GM21381 (cell line): ENCODE data around the gene EMC6.
"Not testable (repeated sequence)": the region's sequence is repeated elsewhere in the genome, so short reads cannot be mapped to it uniquely, and the experiment has no call there.

Experiments used
- ATAC-seq: cut with Tn5 transposase; IDR thresholded peaks from one replicate; pipeline ENCODE4 v1.9.1; 2021; ENCODE audit warnings: mild to moderate bottlenecking, moderate library complexity; ENCODE audit not compliant: unreplicated experiment

Gene EMC6

GRCh38 chr17:3704931-3705717 is 36.5 kb downstream of the EMC6 start:
- ATAC-seq, result no peak

- not testable (repeated sequence) for ATAC-seq
Measured at GRCh38 chr17:3705718-3705984, 37.0 kb downstream of the EMC6 start.

- ATAC-seq, result no peak
Measured at GRCh38 chr17:3708366-3708765, 39.8 kb downstream of the EMC6 start.

GRCh38 chr17:3710951-3711383 is 42.4 kb downstream of the EMC6 start:
- ATAC-seq, result peak; percentile 88

GRCh38 chr17:3712811-3713463 is 44.3 kb downstream of the EMC6 start:
- no peak for ATAC-seq

- no peak for ATAC-seq
Measured at GRCh38 chr17:3715296-3715695, 46.7 kb downstream of the EMC6 start.

- ATAC-seq, result no peak
Measured at GRCh38 chr17:3718201-3718600, 49.6 kb downstream of the EMC6 start.

GRCh38 chr17:3719265-3719664 is 50.7 kb downstream of the EMC6 start:
- ATAC-seq, result no peak
